GM18873 (cell line): ENCODE measurements around the gene POU5F1.

Experiments
- ATAC-seq: cut with Tn5 transposase; IDR thresholded peaks from one replicate; pipeline ENCODE4 v1.9.1; 2021; ENCODE audit warnings: mild to moderate bottlenecking, moderate library complexity, moderate number of reproducible peaks; ENCODE audit not compliant: unreplicated experiment, low FRiP score

Gene POU5F1

DNA sequence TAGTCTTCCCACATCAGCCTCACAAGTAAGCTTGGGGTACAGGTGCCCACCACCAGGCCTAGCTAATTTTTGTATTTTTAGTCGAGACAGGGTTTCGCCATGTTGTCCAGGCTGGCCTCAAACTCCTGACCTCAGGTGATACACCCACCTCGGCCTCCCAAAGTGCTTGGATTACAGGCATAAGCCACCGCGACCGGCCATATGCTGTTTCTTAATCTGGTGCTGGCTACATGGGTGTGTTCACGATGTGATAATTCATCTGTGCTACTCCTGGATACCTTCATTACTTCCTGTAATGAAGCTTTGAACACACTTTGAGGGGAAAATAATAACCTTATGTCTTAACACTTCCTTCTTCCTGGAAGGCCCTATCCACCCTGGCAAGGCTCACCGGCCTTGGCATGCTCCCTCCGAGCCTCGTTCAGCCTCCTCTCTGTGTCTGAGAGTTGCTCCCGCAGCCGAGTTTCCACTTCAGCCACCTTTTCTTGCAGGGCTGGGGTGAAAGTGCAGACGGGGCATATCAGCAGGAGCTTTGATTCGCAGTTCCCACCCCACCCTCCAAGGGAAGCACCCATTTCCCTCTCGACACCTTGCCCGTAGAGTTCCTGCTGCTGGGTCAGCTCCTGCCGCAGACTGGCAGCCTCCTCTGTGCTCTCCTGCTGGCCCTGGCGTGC, 26.0 kb downstream of the POU5F1 start:
- ATAC-seq, result no peak

DNA sequence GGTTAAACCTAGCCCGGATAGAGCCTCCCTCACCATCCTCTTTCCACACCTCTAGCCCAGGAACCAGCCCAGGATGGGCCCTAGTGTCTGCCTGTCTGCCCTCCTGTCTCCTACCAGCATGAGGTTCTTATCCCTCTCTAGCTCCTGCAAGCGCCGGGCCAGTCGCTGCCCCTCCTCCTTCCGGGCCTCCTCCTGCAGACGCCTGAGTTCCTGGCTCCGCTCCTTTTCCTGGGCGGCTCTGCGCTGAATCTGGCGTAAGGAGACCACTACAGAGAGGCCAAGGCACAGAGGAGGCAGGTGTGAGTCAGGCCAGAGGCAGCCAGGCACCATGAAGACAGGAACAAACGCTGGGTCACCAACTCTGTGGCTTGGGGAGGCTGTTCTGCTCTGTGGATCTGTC, 27.3 kb downstream of the POU5F1 start:
- ATAC-seq, result no peak

GRCh38 chr6:31142361-31142761, 28.1 kb downstream of the POU5F1 start:
- no peak for ATAC-seq

- ATAC-seq, result no peak
Observed at GRCh38 chr6:31140643-31141042, 29.8 kb downstream of the POU5F1 start.

DNA sequence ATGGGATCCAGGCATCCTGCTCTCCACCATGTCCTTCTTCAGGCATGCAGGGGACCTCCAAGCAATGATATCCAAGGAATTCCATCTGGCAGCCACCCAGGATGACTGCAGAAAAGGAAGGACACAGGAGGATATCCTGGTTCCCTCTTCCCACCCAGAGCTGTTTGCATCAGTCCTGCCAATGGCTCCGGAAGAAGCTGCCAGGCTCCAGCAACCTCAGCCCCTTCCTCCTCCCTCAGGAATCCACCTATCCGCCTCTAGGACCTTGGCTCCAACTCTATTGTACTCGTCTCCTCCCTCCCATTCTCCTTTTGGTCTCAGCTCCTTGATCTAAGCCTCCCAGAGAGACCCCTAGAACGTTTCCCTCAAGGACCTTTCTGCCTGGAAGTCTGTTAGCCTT, 30.9 kb downstream of the POU5F1 start:
- ATAC-seq, result no peak

GRCh38 chr6:31138982-31139381, 31.5 kb downstream of the POU5F1 start, which contains the start of gene PSORS1C2:
TSS of gene PSORS1C2 (minus strand) at chr6:31139066. CDS start at chr6:31139026, 40 bp downstream.
- no peak for ATAC-seq

DNA sequence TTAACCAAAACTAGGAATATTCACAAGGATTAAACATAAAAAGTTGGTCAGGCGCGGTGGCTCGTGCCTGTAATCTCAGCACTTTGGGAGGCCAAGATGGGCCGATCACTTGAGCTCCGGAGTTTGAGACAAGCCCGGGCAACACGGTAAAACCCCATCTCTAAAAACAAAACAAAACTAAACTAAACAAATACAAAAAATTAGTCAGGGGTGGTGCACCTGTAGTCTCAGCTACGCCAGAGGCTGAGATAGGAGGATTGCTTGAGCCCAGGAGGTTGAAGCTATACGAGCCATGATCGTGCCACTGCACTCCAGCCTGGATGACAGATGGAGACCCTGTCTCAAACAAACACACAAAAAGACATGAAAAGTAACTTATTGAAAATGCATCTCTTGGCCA, 34.8 kb downstream of the POU5F1 start:
- no peak for ATAC-seq

DNA sequence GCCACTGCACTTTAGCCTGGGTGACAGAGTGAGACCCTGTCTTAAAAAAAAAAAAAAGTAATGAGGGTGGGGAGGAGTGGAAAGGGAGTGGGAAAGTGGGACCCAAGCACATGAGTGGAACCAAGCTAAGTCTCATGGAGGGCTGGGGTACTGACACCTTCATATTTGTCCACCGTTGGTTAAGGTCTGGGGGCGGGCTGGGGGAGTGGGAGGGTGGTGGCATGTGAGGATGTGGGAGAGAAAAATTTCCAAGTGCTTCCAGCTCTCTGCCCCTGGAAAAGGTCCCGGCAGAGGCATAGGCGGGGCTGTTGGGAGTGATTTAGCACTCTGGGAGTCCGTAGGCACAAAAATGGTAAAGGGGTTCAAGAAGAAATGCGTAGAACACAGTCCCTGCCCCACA, 37.7 kb downstream of the POU5F1 start:
- no peak for ATAC-seq

GRCh38 chr6:31131595-31131994, 38.9 kb downstream of the POU5F1 start:
- ATAC-seq, result no peak

DNA sequence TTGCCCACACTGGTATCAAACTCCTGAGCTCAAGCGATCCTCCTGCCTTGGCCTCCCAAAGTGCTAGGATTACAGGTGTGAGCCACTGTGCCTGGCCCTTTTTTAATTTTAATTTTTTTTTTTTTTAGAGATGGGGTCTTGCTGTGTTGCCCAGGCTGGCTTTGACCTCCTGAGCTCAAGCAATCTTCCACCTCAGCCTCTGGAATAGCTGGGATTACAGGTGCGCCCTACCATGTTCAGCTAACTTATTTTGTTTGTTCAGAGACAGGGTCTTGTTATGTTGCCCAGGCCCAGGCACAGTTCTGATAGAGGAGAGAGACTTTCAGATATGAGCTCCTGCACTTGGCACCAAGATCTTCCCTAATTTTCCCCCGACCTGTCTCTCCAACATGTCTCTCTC, 39.7 kb downstream of the POU5F1 start:
- ATAC-seq, result no peak

- no peak for ATAC-seq
Observed at GRCh38 chr6:31129130-31129529, 41.4 kb downstream of the POU5F1 start.

DNA sequence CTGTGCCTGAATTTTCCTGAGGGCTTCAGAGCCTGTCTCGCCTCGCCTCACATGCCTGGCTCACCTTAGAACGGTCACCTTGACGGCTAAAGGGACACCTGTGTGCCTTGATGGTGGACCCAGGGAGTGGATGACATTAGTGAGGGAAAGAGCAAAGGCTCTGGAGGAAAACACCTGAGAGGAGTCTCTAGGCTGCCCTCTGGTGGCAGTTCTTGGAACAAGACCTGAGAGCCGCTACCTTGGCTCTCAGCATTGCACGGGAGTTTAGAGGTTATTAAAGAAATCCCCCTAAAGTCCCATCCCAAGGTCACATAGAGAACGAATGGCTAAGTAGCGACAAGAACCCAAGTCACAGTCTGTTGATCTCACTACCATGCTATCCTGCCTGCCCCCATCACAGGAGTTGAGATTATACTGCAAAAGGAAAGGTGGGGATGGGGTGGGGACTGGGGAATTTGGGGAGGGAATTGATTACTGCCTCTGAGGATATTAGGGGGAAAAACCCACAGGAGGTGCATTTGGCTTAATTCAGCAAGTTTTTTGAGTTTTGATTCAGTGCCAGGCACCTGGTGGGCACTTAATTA, 42.3 kb downstream of the POU5F1 start:
- no peak for ATAC-seq

- ATAC-seq, result no peak
Observed at GRCh38 chr6:31126396-31127175, 43.9 kb downstream of the POU5F1 start.

DNA sequence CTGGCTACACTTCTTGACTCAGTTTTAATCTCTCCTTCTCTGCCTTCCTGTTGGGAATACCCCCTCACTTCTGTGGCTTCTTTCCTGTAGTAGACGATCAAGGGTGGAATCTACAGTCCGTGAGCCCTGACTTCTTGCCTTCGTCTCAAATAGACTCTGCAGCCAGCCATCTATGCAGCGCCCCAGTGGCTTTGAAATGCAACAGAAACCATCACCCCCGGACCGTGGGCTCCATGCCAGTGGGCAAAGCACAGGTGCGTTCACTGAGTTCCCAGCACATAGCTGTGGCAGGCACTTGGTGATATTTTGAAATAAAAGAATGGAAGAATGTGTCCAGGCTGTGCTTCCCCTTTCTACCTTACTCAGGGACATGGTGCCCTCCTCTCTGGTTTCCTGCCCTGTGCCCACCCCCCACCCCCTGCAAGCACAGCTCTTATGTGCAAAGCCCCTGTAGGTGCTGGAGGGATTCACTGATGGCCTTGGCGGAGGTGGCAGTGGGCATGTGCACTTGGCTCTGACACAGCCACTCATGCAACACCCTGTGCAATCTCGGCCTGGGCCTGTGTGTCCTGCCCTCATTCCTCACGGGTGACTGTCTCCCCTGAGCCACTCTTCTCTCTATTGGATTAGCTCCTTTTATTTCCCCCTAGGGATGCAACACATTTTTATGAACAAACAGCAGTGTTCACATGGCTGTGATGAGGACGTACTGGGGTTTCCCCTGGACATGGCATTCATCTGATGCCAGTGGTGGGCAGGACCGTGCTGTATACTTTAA, 44.7 kb downstream of the POU5F1 start:
- ATAC-seq, result no peak

DNA sequence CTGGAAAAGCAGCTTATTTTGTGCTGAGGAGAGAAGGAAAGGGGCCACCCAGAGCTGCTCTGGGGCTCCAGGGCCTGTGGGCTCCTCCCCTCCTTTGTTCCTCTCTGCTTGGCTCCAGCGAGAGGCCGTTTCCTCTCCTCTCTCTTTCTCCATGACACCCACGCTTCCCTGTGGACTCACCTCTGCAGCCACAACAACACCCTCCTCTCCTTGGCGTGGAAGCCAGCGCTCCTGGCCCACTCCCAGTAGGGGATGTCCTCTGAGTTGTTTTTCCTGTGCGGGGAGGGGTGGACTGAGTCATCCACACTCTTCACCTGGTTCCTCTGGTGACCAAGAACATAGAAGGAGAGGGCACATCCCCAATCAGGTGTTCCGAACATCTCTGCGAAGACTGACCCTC, 45.3 kb downstream of the POU5F1 start:
- ATAC-seq, result no peak

- no peak for ATAC-seq
Observed at GRCh38 chr6:31122791-31123706, 47.4 kb downstream of the POU5F1 start.

DNA sequence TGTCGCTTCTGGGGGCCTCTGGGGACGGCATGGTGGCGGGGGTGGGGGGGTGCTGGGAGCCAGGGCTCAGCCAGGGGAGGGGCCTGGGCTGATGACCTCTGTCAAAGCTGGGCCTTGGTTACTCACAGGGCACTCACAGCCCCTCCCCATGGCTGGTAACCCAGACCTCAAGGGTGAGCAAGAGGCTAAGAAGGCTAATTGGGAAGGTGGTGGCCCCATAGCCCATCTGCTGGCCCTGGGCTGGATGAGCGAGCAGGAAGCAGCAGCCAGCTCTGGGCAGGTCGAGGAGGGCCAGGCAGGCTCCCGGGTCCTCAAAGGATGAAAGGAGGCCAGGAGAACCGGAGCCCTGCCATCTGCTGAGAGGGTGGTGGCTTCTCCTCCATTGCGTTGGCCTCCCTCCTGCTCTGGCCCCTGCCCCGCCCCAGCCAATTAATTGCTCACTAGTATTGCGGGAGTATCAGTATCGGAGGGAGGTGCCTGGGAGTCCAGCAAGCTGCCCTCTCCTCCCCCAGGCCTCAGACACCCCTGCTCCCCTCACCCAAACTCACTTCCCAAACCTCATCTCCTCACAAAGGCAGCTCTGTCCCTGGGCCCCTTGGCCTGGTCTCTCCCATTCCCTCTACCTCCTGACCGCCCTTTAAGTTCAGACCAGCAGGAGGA, 49.2 kb downstream of the POU5F1 start:
- ATAC-seq, result no peak

DNA sequence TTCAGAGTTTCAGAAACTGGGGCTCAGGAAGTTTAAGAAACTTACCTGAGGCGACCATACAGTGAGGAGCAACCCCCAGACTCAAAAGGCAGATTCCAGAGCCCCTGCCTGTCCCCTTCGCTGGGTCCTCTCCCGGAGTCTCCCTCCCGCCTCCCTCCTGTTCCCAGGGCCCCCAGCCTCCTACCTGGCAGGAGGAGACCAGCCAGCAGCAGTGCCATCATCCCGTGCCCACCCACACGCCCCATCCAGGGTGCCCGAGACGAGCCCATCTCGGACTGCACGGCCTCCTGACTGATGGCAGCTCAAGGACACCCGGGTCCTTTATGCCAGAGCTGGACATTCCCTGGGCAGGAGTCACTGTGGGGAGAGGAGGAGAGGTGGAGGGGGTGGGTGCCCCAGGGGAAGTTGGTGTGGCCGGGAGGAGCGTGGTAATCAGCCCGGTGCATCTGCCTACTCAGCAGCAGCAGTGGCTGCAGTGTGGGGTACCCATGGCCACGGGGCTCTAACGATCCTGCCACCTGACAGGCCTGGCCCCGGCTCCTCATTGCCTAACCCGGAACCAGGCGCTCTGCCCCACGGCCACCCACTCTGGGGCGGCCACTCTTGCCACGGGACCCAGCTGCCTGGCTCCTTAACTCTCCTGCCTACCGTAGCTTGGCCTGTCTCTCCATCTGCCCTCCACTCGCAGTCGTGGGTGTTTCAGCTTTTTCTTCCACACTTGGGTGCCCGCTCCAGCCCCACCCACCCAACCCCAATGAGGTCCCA, 50.1 kb downstream of the POU5F1 start, which contains the start of gene CDSN:
CDSN (minus strand) TSS at position 296 of the 765 bp plus-strand sequence; CDS start at position 269, 27 bp downstream.
- ATAC-seq, result no peak
